ENCODE measurements around the gene KLK14. TPM values are rescaled to one million over a fixed set of nuclear protein-coding genes. Genes with fewer than 3 reads are reported as not detected.

Gene KLK14
- polyA plus RNA-seq, 2 of the 4 experiments (the other 2 are of a cell fraction), result 0.14 to 0.44 TPM

- TF ChIP-seq NR3C1 (IDR thresholded peaks at IDR 0.05), result no peak
- TF ChIP-seq CHD4 (IDR thresholded peaks at IDR 0.05; ENCODE audit: borderline replicate concordance), result no peak
- TF ChIP-seq CBX2 (IDR thresholded peaks at IDR 0.05; ENCODE audit: borderline replicate concordance, low read depth), result no peak
- TF ChIP-seq FOSB (CRISPR knock-in tag; IDR thresholded peaks at IDR 0.05), result no peak
Observed at GRCh38 chr19:51100601-51101000, 17.9 kb upstream of the KLK14 start (continued).

GRCh38 chr19:51099047-51099382 is 16.3 kb upstream of the KLK14 start:
- H3K4me1 ChIP-seq, result peaks cover 10% of the 10 kb centered on the region; the same call in 1 of the 3 replicates
- H3K4me2 ChIP-seq, result no peak overlapping the region
- H3K4me3 ChIP-seq, result no peak overlapping the region
- WGBS (ENCODE audit: missing lambda C conversion rate), result 94% methylated on average over 20 of the region's 22 CpGs
- no peak for TF ChIP-seq NFE2L2 (conservative IDR thresholded peaks at IDR 0.05; ENCODE audit: low read length)
- no peak for TF ChIP-seq ZC3H11A (IDR thresholded peaks at IDR 0.05)
- TF ChIP-seq MAZ (IDR thresholded peaks at IDR 0.05; ENCODE audit: borderline replicate concordance, low read depth, low read length), result no peak
- CTCF ChIA-PET, result interaction anchor here (2.2 kb wide), 1 partner anchor 78 kb away, joined by 8 read pairs; no protein-coding TSS in a partner anchor
- no peak for ATAC-seq
- H3K27ac ChIP-seq, result no peak overlapping the region
- FAIRE-seq, result no peak
- H3K9me3 ChIP-seq, result no peaks in the 10 kb centered on the region
- POLR2A ChIA-PET, result no interaction called here
- no peak for DNase-seq (ENCODE audit: low read depth in 1 of 2, low spot score in 1 of 2)

DNA sequence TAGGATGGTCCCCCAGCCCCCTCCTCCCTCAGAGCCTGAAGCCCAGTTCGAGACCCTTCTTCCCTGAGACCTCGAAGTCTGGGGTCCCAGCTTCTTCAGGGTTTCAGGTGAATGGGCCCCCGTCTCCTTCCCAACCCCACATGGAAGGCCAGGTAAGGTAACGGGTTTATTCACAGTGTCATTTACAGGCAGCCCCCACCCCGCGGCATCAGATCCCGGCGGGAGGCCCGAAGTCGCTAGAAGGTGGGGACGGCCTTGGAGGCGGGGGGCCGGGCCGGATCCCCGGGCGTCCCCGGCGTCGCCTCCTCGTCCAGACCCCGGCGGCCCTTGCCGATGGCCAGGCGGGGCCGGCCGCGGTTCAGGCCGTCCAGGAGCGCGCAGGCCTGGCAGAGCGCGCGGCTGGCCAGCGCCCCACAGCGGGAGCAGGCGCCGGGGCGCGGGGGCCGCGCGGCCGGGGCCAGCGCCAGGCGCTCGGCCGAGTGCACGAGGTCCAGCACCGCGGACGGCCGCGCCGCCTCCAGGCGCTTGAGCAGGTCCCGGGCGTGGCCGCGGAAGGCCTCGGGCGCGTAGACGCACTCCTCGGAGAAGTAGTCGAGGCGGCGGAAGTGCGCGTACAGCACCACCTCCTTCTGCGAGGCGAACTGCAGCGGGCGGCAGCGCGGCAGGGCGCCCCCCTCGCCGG is 15.8 kb upstream of the KLK14 start:
- ATAC-seq, result no peak
- Histone ChIP-seq H3K4me1 (peaks cover 10% of the 10 kb centered on the region; the same call in 1 of the 3 replicates), H3K4me3 (no peak overlapping the region), H3K4me2 (no peak overlapping the region), H3K9me3 (no peaks in the 10 kb centered on the region), H3K27ac (no peak overlapping the region)
- WGBS (ENCODE audit: missing lambda C conversion rate), result 96% methylated on average over 76 of the region's 78 CpGs
- TF ChIP-seq EP300 (IDR thresholded peaks at IDR 0.05) (no peak), FOXS1 (CRISPR knock-in tag; IDR thresholded peaks at IDR 0.05) (no peak), ZFP36 (IDR thresholded peaks at IDR 0.05; ENCODE audit: borderline replicate concordance, partially characterized antibody) (no peak), EHF (CRISPR knock-in tag; IDR thresholded peaks at IDR 0.05) (no peak), CHD4 (IDR thresholded peaks at IDR 0.05; ENCODE audit: borderline replicate concordance) (no peak), RAD21 (conservative IDR thresholded peaks at IDR 0.05 in 1 of 2, IDR thresholded peaks at IDR 0.05 in 1 of 2) (no peak), TFCP2L1 (CRISPR knock-in tag; IDR thresholded peaks at IDR 0.05) (no peak), NPAS2 (CRISPR knock-in tag; IDR thresholded peaks at IDR 0.05; ENCODE audit: borderline replicate concordance) (no peak), CTCF (IDR thresholded peaks at IDR 0.05) (no peak), HOXB5 (CRISPR knock-in tag; IDR thresholded peaks at IDR 0.05) (no peak)
- TF ChIP-seq, protein P1, sequence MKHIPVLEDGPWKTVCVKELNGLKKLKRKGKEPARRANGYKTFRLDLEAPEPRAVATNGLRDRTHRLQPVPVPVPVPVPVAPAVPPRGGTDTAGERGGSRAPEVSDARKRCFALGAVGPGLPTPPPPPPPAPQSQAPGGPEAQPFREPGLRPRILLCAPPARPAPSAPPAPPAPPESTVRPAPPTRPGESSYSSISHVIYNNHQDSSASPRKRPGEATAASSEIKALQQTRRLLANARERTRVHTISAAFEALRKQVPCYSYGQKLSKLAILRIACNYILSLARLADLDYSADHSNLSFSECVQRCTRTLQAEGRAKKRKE (CRISPR knock-in tag; IDR thresholded peaks at IDR 0.05; ENCODE audit: low read depth), result no peak
- TF ChIP-seq, protein P2, sequence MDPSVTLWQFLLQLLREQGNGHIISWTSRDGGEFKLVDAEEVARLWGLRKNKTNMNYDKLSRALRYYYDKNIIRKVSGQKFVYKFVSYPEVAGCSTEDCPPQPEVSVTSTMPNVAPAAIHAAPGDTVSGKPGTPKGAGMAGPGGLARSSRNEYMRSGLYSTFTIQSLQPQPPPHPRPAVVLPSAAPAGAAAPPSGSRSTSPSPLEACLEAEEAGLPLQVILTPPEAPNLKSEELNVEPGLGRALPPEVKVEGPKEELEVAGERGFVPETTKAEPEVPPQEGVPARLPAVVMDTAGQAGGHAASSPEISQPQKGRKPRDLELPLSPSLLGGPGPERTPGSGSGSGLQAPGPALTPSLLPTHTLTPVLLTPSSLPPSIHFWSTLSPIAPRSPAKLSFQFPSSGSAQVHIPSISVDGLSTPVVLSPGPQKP (IDR thresholded peaks at IDR 0.05; ENCODE audit: low read depth, low read length), result no peak
- CTCF ChIA-PET, result interaction anchor here (0.6 to 9.7 kb wide), 2 partner anchors 79 to 571 kb away, joined by 4 to 147 read pairs; partner anchors contain the start of gene KLK10
- no peak for DNase-seq (ENCODE audit: low read depth in 1 of 2, low spot score in 1 of 2)
- POLR2A ChIA-PET, result no interaction called here
- FAIRE-seq, result no peak

All from A549 (cell line).